ENCODE measurements around the gene PFN2. TPM values are rescaled to one million over a fixed set of nuclear protein-coding genes. Genes with fewer than 3 reads are reported as not detected.

The PFN2 gene
- total RNA-seq, 1 donor from 2014 or later: 3.4 TPM

DNA sequence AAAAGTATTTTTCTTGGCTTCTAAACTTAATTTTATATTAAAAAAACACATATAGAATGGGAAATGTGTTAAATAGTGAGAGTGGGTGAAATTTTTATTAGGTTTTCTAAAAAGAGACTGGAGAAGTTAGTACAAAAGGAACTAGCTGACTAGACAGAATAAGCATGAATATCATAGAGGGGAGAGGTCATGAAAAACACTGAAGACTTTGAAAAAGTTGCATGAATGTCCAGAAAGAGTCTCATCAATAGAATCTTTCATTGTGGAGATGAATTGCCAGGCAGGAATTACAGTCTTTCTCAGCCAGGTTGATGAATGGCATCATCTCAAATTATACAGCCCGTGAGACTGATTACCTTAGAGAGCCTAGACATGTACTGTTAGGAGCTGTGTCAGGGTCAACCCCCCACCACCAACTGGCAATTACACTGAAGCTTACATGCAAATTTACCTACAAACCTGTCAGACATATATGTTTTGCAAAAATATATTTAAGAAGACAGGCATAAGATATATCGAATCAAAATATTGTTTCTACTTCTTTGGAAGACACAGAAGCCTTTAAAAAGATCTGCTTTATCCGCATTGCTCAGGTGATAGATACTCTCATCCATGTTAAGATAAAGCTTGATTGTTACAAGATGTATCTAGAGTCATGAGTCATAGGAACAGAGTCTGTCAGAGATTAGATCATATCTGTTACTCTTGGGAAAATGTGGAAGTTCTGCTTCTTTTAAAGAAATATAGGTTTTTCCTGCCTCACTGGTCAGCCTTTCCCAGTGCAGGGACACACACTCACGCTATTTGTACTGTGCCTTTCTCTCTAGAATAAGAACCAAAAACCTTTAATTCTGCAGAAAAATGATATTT is 34.8 kb upstream of the PFN2 start:
- Mint-ChIP-seq H3K36me3 (ENCODE audit: low read depth) (no peaks in the 10 kb centered on the region), H3K9me3 (no peaks in the 10 kb centered on the region), H3K4me1 (no peaks in the 10 kb centered on the region), H3K4me3 (no peak overlapping the region), H3K27me3 (peaks cover 3% of the 10 kb centered on the region), H3K27ac (no peak overlapping the region)
- no peak for ATAC-seq (ENCODE audit: low read depth)
- TF ChIP-seq, protein P1, sequence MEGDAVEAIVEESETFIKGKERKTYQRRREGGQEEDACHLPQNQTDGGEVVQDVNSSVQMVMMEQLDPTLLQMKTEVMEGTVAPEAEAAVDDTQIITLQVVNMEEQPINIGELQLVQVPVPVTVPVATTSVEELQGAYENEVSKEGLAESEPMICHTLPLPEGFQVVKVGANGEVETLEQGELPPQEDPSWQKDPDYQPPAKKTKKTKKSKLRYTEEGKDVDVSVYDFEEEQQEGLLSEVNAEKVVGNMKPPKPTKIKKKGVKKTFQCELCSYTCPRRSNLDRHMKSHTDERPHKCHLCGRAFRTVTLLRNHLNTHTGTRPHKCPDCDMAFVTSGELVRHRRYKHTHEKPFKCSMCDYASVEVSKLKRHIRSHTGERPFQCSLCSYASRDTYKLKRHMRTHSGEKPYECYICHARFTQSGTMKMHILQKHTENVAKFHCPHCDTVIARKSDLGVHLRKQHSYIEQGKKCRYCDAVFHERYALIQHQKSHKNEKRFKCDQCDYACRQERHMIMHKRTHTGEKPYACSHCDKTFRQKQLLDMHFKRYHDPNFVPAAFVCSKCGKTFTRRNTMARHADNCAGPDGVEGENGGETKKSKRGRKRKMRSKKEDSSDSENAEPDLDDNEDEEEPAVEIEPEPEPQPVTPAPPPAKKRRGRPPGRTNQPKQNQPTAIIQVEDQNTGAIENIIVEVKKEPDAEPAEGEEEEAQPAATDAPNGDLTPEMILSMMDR (IDR thresholded peaks at IDR 0.05): no peak
- intact Hi-C loops (cut with micrococcal nuclease): no loop called here
- ChIA-PET CTCF (interaction anchor here (1.0 kb wide), 1 partner anchor 174 kb away, joined by 3 read pairs; no protein-coding TSS in a partner anchor), POLR2A (no interaction called here)
- no peak for DNase-seq

DNA sequence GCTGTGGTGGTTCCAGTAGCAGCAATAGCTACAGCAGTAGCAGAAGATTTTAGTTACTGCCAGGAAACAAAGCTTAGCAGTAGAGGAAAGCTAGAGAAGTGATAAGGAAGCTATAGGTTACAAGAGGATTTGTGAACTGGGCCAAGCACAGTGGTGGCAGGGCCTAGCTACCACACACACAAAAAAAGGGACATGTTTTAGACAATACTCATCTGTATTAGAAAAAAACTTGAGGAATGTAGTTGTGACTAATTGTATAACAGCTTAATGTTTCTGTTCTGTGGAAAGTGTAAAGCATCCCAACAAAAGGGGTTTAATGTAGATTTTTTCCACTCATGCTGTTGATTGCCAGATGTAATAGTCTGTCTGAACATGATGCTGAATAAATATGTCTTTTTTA is 29.9 kb upstream of the PFN2 start:
- Mint-ChIP-seq H3K27me3 (peaks cover 4% of the 10 kb centered on the region), H3K36me3 (ENCODE audit: low read depth) (no peaks in the 10 kb centered on the region), H3K9me3 (peaks cover 13% of the 10 kb centered on the region), H3K4me3 (no peak overlapping the region), H3K27ac (no peak overlapping the region), H3K4me1 (no peaks in the 10 kb centered on the region)
- TF ChIP-seq, protein P1 (IDR thresholded peaks at IDR 0.05): no peak
- ChIA-PET CTCF (no interaction called here), POLR2A (no interaction called here)
- ATAC-seq (ENCODE audit: low read depth) (no peak), DNase-seq (no peak)
- intact Hi-C loops (cut with micrococcal nuclease): no loop called here

DNA sequence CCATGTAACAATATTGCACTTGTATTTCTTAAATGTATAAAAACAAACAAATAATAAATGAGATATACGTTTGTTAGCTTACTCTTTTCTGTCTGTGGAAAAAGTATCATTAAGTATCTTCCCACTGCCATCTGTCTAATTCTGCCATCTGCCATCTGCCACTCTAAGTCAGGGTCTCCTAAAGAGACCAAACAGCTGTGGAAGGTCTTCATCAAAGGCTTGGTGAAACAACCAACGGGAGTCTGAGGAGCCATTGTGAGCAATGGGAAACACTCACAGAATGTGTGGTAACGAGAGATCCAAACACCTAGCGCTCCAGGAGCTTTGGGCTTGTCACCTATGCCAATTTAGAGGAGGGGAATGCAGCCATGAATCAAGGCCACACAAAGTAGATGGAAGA is 28.7 kb upstream of the PFN2 start:
- ATAC-seq (ENCODE audit: low read depth) (no peak), DNase-seq (no peak)
- Mint-ChIP-seq H3K27ac (no peak overlapping the region), H3K4me3 (no peak overlapping the region), H3K36me3 (ENCODE audit: low read depth) (peaks cover 2% of the 10 kb centered on the region), H3K27me3 (peaks cover 10% of the 10 kb centered on the region), H3K9me3 (peaks cover 24% of the 10 kb centered on the region), H3K4me1 (no peaks in the 10 kb centered on the region)
- POLR2A ChIA-PET: no interaction called here
- TF ChIP-seq, protein P1 (IDR thresholded peaks at IDR 0.05): no peak
- intact Hi-C loops (cut with micrococcal nuclease): no loop called here
- CTCF ChIA-PET: no interaction called here

DNA sequence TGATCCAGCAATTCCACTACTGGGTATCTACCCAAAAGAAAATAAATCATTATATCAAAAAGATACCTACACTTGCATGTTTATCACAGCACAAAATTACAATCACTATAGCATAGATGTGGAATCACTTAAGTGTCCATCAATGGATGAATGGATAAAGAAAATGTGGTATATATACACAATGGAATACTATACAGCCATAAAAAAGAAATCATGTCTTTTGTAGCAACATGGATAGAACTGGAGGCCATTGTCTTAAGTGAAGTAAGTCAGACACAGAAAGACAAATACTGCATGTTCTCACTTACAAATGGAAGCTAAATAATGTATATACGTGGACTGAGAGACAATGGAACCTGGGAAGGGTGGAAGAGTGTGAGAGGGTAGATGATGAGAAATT is 28.3 kb upstream of the PFN2 start:
- H3K4me1 Mint-ChIP-seq: no peaks in the 10 kb centered on the region
- peaks cover 2% of the 10 kb centered on the region for H3K36me3 Mint-ChIP-seq (ENCODE audit: low read depth)
- no peak overlapping the region for H3K27ac Mint-ChIP-seq
- ATAC-seq (ENCODE audit: low read depth) (no peak), DNase-seq (no peak)
- TF ChIP-seq, protein P1 (IDR thresholded peaks at IDR 0.05): no peak
- POLR2A ChIA-PET: no interaction called here
- intact Hi-C loops (cut with micrococcal nuclease): no loop called here
- no peak overlapping the region for H3K4me3 Mint-ChIP-seq
- H3K27me3 Mint-ChIP-seq: peaks cover 10% of the 10 kb centered on the region
- H3K9me3 Mint-ChIP-seq: peaks cover 24% of the 10 kb centered on the region
- CTCF ChIA-PET: no interaction called here

DNA sequence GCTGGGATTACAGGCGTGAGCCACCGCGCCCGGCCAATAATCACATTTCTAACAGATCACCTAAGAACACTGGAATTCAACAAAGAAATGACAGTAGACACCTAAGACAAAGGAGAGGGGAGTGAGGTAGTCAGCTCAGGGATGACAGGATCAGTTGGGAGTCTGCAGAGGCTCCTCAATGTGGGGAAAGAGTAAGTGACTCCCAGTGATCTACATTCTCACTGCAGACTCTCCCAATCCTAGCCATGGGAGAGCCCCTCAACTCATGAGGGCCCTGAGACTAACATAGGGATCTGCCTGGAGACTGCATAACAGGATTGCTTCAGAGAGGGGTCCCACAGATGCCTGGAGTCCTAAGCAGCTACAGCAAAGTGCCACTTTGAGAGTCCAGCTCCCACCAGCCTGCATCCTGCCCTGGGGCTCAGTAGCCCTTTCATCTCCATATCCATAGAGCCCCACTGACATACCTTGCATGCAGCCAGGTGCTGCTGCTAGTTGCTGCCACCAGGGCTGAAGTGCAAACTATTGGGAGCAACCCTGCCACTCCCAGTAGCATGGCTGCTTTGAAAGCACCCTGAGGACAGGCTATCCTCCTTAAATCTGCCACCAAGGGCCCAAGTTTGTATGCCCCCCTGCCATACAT is 21.8 kb upstream of the PFN2 start:
- ATAC-seq (ENCODE audit: low read depth) (no peak), DNase-seq (no peak)
- H3K9me3 Mint-ChIP-seq: peaks cover 28% of the 10 kb centered on the region
- H3K36me3 Mint-ChIP-seq (ENCODE audit: low read depth): peaks cover 2% of the 10 kb centered on the region
- POLR2A ChIA-PET: no interaction called here
- no peak overlapping the region for H3K4me3 Mint-ChIP-seq
- intact Hi-C loops (cut with micrococcal nuclease): no loop called here
- CTCF ChIA-PET: no interaction called here
- H3K27me3 Mint-ChIP-seq: peaks cover 11% of the 10 kb centered on the region
- H3K4me1 Mint-ChIP-seq: no peaks in the 10 kb centered on the region
- no peak overlapping the region for H3K27ac Mint-ChIP-seq
- TF ChIP-seq, protein P1 (IDR thresholded peaks at IDR 0.05): no peak
